NCI-H69 (cell line): ENCODE results near the gene CASP12.
A peak's percentile ranks its signal among the peaks of the same experiment; 100 is the strongest.

Experiments used
- DNase-seq: peaks from one replicate; lab custom pipeline; 2025; lab: John Stamatoyannopoulos, UW

Gene CASP12

GRCh38 chr11:104891135-104891534, 7.1 kb downstream of the CASP12 start:
- no peak for DNase-seq

- no peak for DNase-seq
These were observed 14.9 kb downstream of the CASP12 start for GRCh38 chr11:104883342-104883741.

- DNase-seq, result no peak
These were observed 17.0 kb downstream of the CASP12 start for GRCh38 chr11:104881117-104881794.

GRCh38 chr11:104879514-104880190, 18.6 kb downstream of the CASP12 start:
- DNase-seq, result no peak

- no peak for DNase-seq
These were observed 21.3 kb downstream of the CASP12 start for GRCh38 chr11:104876861-104877431.

- DNase-seq, result no peak
These were observed 21.9 kb downstream of the CASP12 start for GRCh38 chr11:104876324-104876723.

GRCh38 chr11:104873252-104873651, 25.0 kb downstream of the CASP12 start:
- peak; percentile 4 for DNase-seq

- DNase-seq, result no peak
These were observed 25.9 kb downstream of the CASP12 start for GRCh38 chr11:104872393-104872792.

GRCh38 chr11:104870910-104871309, 27.4 kb downstream of the CASP12 start:
- no peak for DNase-seq

- no peak for DNase-seq
These were observed 31.4 kb downstream of the CASP12 start for GRCh38 chr11:104866815-104867214.

- DNase-seq, result no peak
These were observed 39.1 kb downstream of the CASP12 start for GRCh38 chr11:104858882-104859775.

- DNase-seq, result no peak
These were observed 41.7 kb downstream of the CASP12 start for GRCh38 chr11:104856607-104857006.

- no peak for DNase-seq
These were observed 42.3 kb downstream of the CASP12 start for GRCh38 chr11:104855965-104856364.

GRCh38 chr11:104853276-104853675, 45.0 kb downstream of the CASP12 start:
- DNase-seq, result no peak

- no peak for DNase-seq
These were observed 45.4 kb downstream of the CASP12 start for GRCh38 chr11:104852811-104853210.

- DNase-seq, result no peak
These were observed 52.0 kb downstream of the CASP12 start for GRCh38 chr11:104846216-104846615.

- no peak for DNase-seq
These were observed 53.8 kb downstream of the CASP12 start for GRCh38 chr11:104844451-104844850.

GRCh38 chr11:104843150-104843836, 55.0 kb downstream of the CASP12 start:
- no peak for DNase-seq

GRCh38 chr11:104841973-104842525, 56.2 kb downstream of the CASP12 start:
- no peak for DNase-seq

- no peak for DNase-seq
These were observed 57.1 kb downstream of the CASP12 start for GRCh38 chr11:104841185-104841584.

- DNase-seq, result no peak
These were observed 60.2 kb downstream of the CASP12 start for GRCh38 chr11:104837969-104838639.
